Ishikawa (cell line): Measurements from ENCODE around the gene STAP2.

Experiments
- CEBPB ChIP-seq: IDR thresholded peaks from 2 replicates; pipeline ENCODE4 v1.6.1; 2012
- CREB1 ChIP-seq: IDR thresholded peaks from 2 replicates; pipeline ENCODE4 v1.6.1; 2012; ENCODE audit warnings: low read depth
- EGR1 ChIP-seq: IDR thresholded peaks from 2 replicates; pipeline ENCODE4 v1.6.1; 2012
- EP300 ChIP-seq: IDR thresholded peaks from 2 replicates; pipeline ENCODE4 v1.6.1; 2012; ENCODE audit warnings: borderline replicate concordance
- FOXM1 ChIP-seq: IDR thresholded peaks from 2 replicates; pipeline ENCODE4 v1.6.1; 2012; ENCODE audit warnings: low read depth, borderline replicate concordance
- MAX ChIP-seq: IDR thresholded peaks from 2 replicates; pipeline ENCODE4 v1.6.1; 2012
- NFIC ChIP-seq: IDR thresholded peaks from 2 replicates; pipeline ENCODE4 v1.6.1; 2012
- RAD21 ChIP-seq: IDR thresholded peaks from 2 replicates; pipeline ENCODE4 v1.6.1; 2012; ENCODE audit warnings: low read depth
- REST ChIP-seq: IDR thresholded peaks from 2 replicates; pipeline ENCODE4 v1.6.1; 2012; ENCODE audit warnings: low read depth, mild to moderate bottlenecking
- TAF1 ChIP-seq: IDR thresholded peaks from 2 replicates; pipeline ENCODE4 v1.6.1; 2012; ENCODE audit warnings: low read depth, mild to moderate bottlenecking
- TCF12 ChIP-seq: IDR thresholded peaks from 2 replicates; pipeline ENCODE4 v1.6.1; 2012; ENCODE audit warnings: low read depth
- TEAD4 ChIP-seq: IDR thresholded peaks from 2 replicates; pipeline ENCODE4 v1.6.1; 2012
- USF1 ChIP-seq: IDR thresholded peaks from 2 replicates; pipeline ENCODE4 v1.6.1; 2012
- YY1 ChIP-seq: IDR thresholded peaks from 2 replicates; pipeline ENCODE4 v1.6.1; 2012; ENCODE audit warnings: low read depth
- ZBTB7A ChIP-seq: IDR thresholded peaks from 2 replicates; pipeline ENCODE4 v1.6.1; 2012; ENCODE audit warnings: low read depth

The STAP2 gene

GRCh38 chr19:4342615-4343369 is 4.2 kb upstream of the STAP2 start:
- TF ChIP-seq ZBTB7A (no peak), TEAD4 (no peak; the same call in 1 of the 2 replicates), TCF12 (no peak; the same call in 1 of the 2 replicates), USF1 (no peak), CREB1 (no peak; the same call in 1 of the 2 replicates), YY1 (0 out of 2 replicates have a peak, but pooled peaks have one; percentile 4), FOXM1 (no peak; the same call in 1 of the 2 replicates), TAF1 (peak; percentile 47), CEBPB (no peak), MAX (no peak; the same call in 1 of the 2 replicates), REST (no peak), NFIC (no peak)

- TF ChIP-seq EGR1 (0 out of 2 replicates have a peak, but pooled peaks have one; percentile 48), CEBPB (no peak)
Measured at GRCh38 chr19:4342314-4342614, 3.6 kb upstream of the STAP2 start.

- TF ChIP-seq REST, result no peak
- no peak for TF ChIP-seq TAF1
- no peak for TF ChIP-seq EGR1
- TF ChIP-seq YY1, result no peak
Measured at GRCh38 chr19:4337906-4338440, 654 bp downstream of the STAP2 start.

GRCh38 chr19:4334929-4335570 is 3.6 kb downstream of the STAP2 start:
- TF ChIP-seq ZBTB7A, result no peak
- no peak for TF ChIP-seq TAF1
- no peak for TF ChIP-seq MAX
- no peak for TF ChIP-seq NFIC
- no peak for TF ChIP-seq RAD21
- no peak for TF ChIP-seq TCF12
- TF ChIP-seq REST, result no peak
- no peak for TF ChIP-seq USF1
- TF ChIP-seq YY1, result no peak
- TF ChIP-seq EGR1, result no peak
- no peak for TF ChIP-seq TEAD4
- no peak for TF ChIP-seq CEBPB
- TF ChIP-seq EP300, result no peak
- no peak for TF ChIP-seq FOXM1
- no peak for TF ChIP-seq CREB1
